K562 (cell line): ENCODE data around the gene VWC2.

Source experiments
- CEBPB ChIP-seq: fragments of 450-650 bp; IDR thresholded peaks from 2 replicates; pipeline ENCODE4 v1.6.1; 2016; ENCODE audit warnings: missing genetic modification characterization, missing compliant biosample characterization
- CTCF ChIP-seq, 3 experiments: IDR thresholded peaks in 2 of 3; conservative IDR thresholded peaks in 1 of 3; 2 replicates each; pipeline ENCODE4 v1.5.1; 2011 to 2012; ENCODE audit warnings: low read length in 3 of 3, mild to moderate bottlenecking in 3 of 3, control low read depth in 2 of 3, improper control_type of control experiment in 1 of 3, inconsistent platforms in 1 of 3, low read depth in 1 of 3, mixed read lengths in 1 of 3, moderate library complexity in 1 of 3; ENCODE audit not compliant: insufficient read depth in 2 of 3
- ESRRA ChIP-seq: fragments of 450-650 bp; IDR thresholded peaks from 2 replicates; pipeline ENCODE4 v1.6.1; 2014; ENCODE audit warnings: low read depth, mild to moderate bottlenecking, moderate library complexity, borderline replicate concordance
- FOXO4 ChIP-seq: fragments of 450-650 bp; formaldehyde crosslinking; IDR thresholded peaks from 2 replicates; pipeline ENCODE4 v1.4.0; 2020; ENCODE audit warnings: mild to moderate bottlenecking, moderate library complexity
- MAX ChIP-seq: sonication (generic); formaldehyde crosslinking; IDR thresholded peaks from 2 replicates; pipeline ENCODE4 v1.9.0; 2022; ENCODE audit warnings: mild to moderate bottlenecking, missing genetic modification reagents
- POLR2A ChIP-seq: fragments of 450-650 bp; conservative IDR thresholded peaks from 2 replicates; pipeline ENCODE4 v1.6.1; 2016
- POLR2AphosphoS2 ChIP-seq: IDR thresholded peaks from 2 replicates; pipeline ENCODE4 v1.6.1; 2012; ENCODE audit warnings: low read length, improper control_type of control experiment
- ZBTB5 ChIP-seq: fragments of 450-650 bp; IDR thresholded peaks from 2 replicates; pipeline ENCODE4 v1.6.1; 2017; ENCODE audit warnings: antibody characterized with exemption
- ZNF224 ChIP-seq: sonication (generic); formaldehyde crosslinking; IDR thresholded peaks from 2 replicates; pipeline ENCODE4 v1.8.0; 2022; ENCODE audit warnings: mild to moderate bottlenecking, missing genetic modification reagents
- ZNF280B ChIP-seq: fragments of 250-450 bp; sonication (Bioruptor Pico); IDR thresholded peaks from 2 replicates; pipeline ENCODE4 v1.5.1; 2021; ENCODE audit warnings: mild to moderate bottlenecking
- ZNF311 ChIP-seq: fragments of 250-450 bp; sonication (Bioruptor Pico); IDR thresholded peaks from 2 replicates; pipeline ENCODE4 v1.4.0; 2020; ENCODE audit warnings: mild to moderate bottlenecking, moderate library complexity
- ZNF384 ChIP-seq: IDR thresholded peaks from 2 replicates; pipeline ENCODE4 v1.6.1; 2012; ENCODE audit warnings: low read depth, low read length, improper control_type of control experiment
- ZNF431 ChIP-seq: sonication (generic); formaldehyde crosslinking; IDR thresholded peaks from 2 replicates; pipeline ENCODE4 v1.8.0; 2022; ENCODE audit warnings: mild to moderate bottlenecking, missing genetic modification reagents

GRCh38 chr7:49787980-49788379, 14.5 kb downstream of the VWC2 start:
- no peak for TF ChIP-seq ZNF384
- no peak for TF ChIP-seq ESRRA
- TF ChIP-seq POLR2A = no peak
- no peak for TF ChIP-seq ZNF280B (CRISPR knock-in tag)
- no peak for TF ChIP-seq CTCF (IDR thresholded peaks at IDR 0.05 in 2 of 3, conservative IDR thresholded peaks at IDR 0.05 in 1 of 3; ENCODE audit: insufficient read depth in 2 of 3, low read depth in 1 of 3, low read length in 3 of 3)
- TF ChIP-seq ZBTB5 = no peak
- TF ChIP-seq CEBPB = no peak
- no peak for TF ChIP-seq MAX (CRISPR knock-in tag)
- no peak for TF ChIP-seq POLR2AphosphoS2
- no peak for TF ChIP-seq FOXO4 (CRISPR knock-in tag)
- no peak for TF ChIP-seq ZNF311 (CRISPR knock-in tag)
- no peak for TF ChIP-seq ZNF431 (CRISPR knock-in tag)
- TF ChIP-seq ZNF224 = no peak
